Mesothelial cell of epicardium (in vitro differentiated cells): Measurements from ENCODE around the gene HBM. TPM values are rescaled to one million over a fixed set of nuclear protein-coding genes. Genes with fewer than 3 reads are reported as not detected.

Experiments used
- DNase-seq, 2 experiments: peaks; one replicate each; pipeline ENCODE4 v3.0.0; 2021; ENCODE audit warnings: low spot score in 2 of 2; ENCODE audit not compliant: unreplicated experiment in 2 of 2
- H3K27ac Mint-ChIP-seq: 2 replicates; pipeline ENCODE4 v1.8.0; 2021; ENCODE audit warnings: mixed read lengths
- H3K27me3 Mint-ChIP-seq: 2 replicates; pipeline ENCODE4 v1.8.0; 2021; ENCODE audit warnings: low read depth, mixed read lengths
- H3K36me3 Mint-ChIP-seq: 2 replicates; pipeline ENCODE4 v1.8.0; 2021; ENCODE audit warnings: mixed read lengths
- H3K4me1 Mint-ChIP-seq: 2 replicates; pipeline ENCODE4 v1.8.0; 2021; ENCODE audit warnings: mixed read lengths
- H3K4me3 Mint-ChIP-seq: 2 replicates; pipeline ENCODE4 v1.8.0; 2021; ENCODE audit warnings: mild to moderate bottlenecking, moderate library complexity, mixed read lengths
- H3K9me3 Mint-ChIP-seq: 2 replicates; pipeline ENCODE4 v1.8.0; 2021; ENCODE audit warnings: mixed read lengths
- CTCF ChIP-seq: fragments of 200-600 bp; sonication (generic); IDR thresholded peaks from one replicate; pipeline ENCODE4 v1.5.0; 2021; ENCODE audit warnings: antibody characterized with exemption; ENCODE audit not compliant: unreplicated experiment
- total RNA-seq: library from RNA; stranded (reverse); gene quantifications from 3 replicates; pipeline ENCODE4 v1.2.1, GENCODE V29; 2021

HBM gene
- total RNA-seq, 1 donor from 2014 or later: not detected

- Mint-ChIP-seq H3K27ac (no peak overlapping the region), H3K9me3 (no peaks in the 10 kb centered on the region), H3K4me3 (peak overlapping the region; percentile 17), H3K36me3 (no peaks in the 10 kb centered on the region), H3K4me1 (peaks cover 2% of the 10 kb centered on the region), H3K27me3 (peaks cover 58% of the 10 kb centered on the region)
- no peak for DNase-seq
- no peak for TF ChIP-seq CTCF
These were observed 11.6 kb downstream of the HBM start for GRCh38 chr16:177394-177822.

- no peak overlapping the region for H3K4me3 Mint-ChIP-seq
These were observed 12.3 kb downstream of the HBM start for GRCh38 chr16:177981-178667.

GRCh38 chr16:178668-179015, 12.9 kb downstream of the HBM start:
- Mint-ChIP-seq H3K36me3 (peaks cover 2% of the 10 kb centered on the region), H3K27ac (no peak overlapping the region), H3K4me3 (no peak overlapping the region), H3K4me1 (peaks cover 2% of the 10 kb centered on the region), H3K9me3 (no peaks in the 10 kb centered on the region), H3K27me3 (peaks cover 53% of the 10 kb centered on the region)
- no peak for TF ChIP-seq CTCF
- no peak for DNase-seq

More at GRCh38 chr16:177981-178667, 12.3 kb downstream of the HBM start:
- no peak for DNase-seq
- H3K9me3 Mint-ChIP-seq: no peaks in the 10 kb centered on the region
- H3K27ac Mint-ChIP-seq: no peak overlapping the region
- H3K4me1 Mint-ChIP-seq: peaks cover 2% of the 10 kb centered on the region
- no peak for TF ChIP-seq CTCF
- peaks cover 58% of the 10 kb centered on the region for H3K27me3 Mint-ChIP-seq
- peaks cover 2% of the 10 kb centered on the region for H3K36me3 Mint-ChIP-seq

- Mint-ChIP-seq H3K27ac (no peak overlapping the region), H3K36me3 (peaks cover 2% of the 10 kb centered on the region), H3K27me3 (peaks cover 46% of the 10 kb centered on the region), H3K9me3 (no peaks in the 10 kb centered on the region), H3K4me3 (no peak overlapping the region), H3K4me1 (peaks cover 2% of the 10 kb centered on the region)
- no peak for DNase-seq
- no peak for TF ChIP-seq CTCF
These were observed 13.7 kb downstream of the HBM start for GRCh38 chr16:179211-180092.

GRCh38 chr16:180101-180675, 14.4 kb downstream of the HBM start, which contains the start of gene HBQ1:
Gene HBQ1, plus strand, starts transcription at chr16:180459. Its CDS starts 28 bp downstream, at chr16:180487.
- peak; percentile 61 to 79 for DNase-seq
- H3K36me3 Mint-ChIP-seq: peaks cover 5% of the 10 kb centered on the region
- no peaks in the 10 kb centered on the region for H3K9me3 Mint-ChIP-seq
- peak; percentile 44 for TF ChIP-seq CTCF
- no peak within 1 kb of the TSS for H3K27ac Mint-ChIP-seq
- peaks cover 2% of the 10 kb centered on the region for H3K4me1 Mint-ChIP-seq
- peaks cover 39% of the 10 kb centered on the region for H3K27me3 Mint-ChIP-seq
- peak within 1 kb of the TSS; percentile 46 for H3K4me3 Mint-ChIP-seq
